Tibial nerve (tissue), 3 donors: ENCODE data around the gene LARP6.

Experiments used
- POLR2A ChIP-seq, 2 donors: fragments of 450-650 bp; IDR thresholded peaks; one replicate each; pipeline ENCODE4 v1.6.1; 2017; ENCODE audit warnings: antibody characterized with exemption in 2 of 2, mild to moderate bottlenecking in 2 of 2, moderate library complexity in 2 of 2
- TF ChIP-seq, protein P1 (sequence below), 5 experiments: fragments of 200-600 bp in 3 of 5; fragments of 450-650 bp in 2 of 5; sonication (generic) in 3 of 5; IDR thresholded peaks; one replicate each; pipeline ENCODE4 v1.5.1; 2016 to 2019; ENCODE audit warnings: antibody characterized with exemption in 5 of 5, mild to moderate bottlenecking in 3 of 5, moderate library complexity in 2 of 5

DNA sequence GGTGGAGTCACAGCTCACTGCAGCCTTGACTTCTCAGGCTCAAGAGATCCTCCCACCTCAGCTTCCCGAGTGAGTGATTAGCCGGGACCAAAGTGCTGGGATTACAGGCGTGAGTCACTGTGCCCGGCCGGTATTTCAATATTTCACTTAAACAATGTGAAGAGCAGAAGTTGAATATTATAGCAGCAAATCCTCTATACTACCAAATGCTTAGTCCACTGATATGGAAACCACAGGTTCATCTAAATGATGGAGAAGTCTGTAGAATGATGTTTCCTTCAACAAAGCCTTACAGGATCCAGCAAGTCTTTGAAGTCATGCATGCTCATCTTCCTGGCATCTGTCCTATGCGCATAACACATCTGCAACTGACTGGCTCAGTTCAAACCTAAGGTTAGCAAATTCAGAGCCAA, 70.3 kb downstream of the LARP6 start:
- TF ChIP-seq, protein P1, sequence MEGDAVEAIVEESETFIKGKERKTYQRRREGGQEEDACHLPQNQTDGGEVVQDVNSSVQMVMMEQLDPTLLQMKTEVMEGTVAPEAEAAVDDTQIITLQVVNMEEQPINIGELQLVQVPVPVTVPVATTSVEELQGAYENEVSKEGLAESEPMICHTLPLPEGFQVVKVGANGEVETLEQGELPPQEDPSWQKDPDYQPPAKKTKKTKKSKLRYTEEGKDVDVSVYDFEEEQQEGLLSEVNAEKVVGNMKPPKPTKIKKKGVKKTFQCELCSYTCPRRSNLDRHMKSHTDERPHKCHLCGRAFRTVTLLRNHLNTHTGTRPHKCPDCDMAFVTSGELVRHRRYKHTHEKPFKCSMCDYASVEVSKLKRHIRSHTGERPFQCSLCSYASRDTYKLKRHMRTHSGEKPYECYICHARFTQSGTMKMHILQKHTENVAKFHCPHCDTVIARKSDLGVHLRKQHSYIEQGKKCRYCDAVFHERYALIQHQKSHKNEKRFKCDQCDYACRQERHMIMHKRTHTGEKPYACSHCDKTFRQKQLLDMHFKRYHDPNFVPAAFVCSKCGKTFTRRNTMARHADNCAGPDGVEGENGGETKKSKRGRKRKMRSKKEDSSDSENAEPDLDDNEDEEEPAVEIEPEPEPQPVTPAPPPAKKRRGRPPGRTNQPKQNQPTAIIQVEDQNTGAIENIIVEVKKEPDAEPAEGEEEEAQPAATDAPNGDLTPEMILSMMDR (IDR thresholded peaks at IDR 0.05), result no peak
- TF ChIP-seq POLR2A (IDR thresholded peaks at IDR 0.05), result no peak
